Left ventricle myocardium inferior (tissue), 1 donor: ENCODE measurements around the gene ORM2. TPM values are rescaled to one million over a fixed set of nuclear protein-coding genes. Genes with fewer than 3 reads are reported as not detected.

Source experiments
- DNase-seq: peaks from one replicate; pipeline ENCODE4 v3.0.0-alpha.2; 2020
- H3K27ac ChIP-seq: fragments of 200-600 bp; replicated peaks from 2 replicates; pipeline ENCODE4 v1.8.0; 2021
- H3K27me3 ChIP-seq: fragments of 200-600 bp; 2 replicates; pipeline ENCODE4 v1.8.0; 2021; ENCODE audit warnings: low read depth
- H3K36me3 ChIP-seq: fragments of 200-600 bp; 2 replicates; pipeline ENCODE4 v1.8.0; 2021
- H3K4me1 ChIP-seq: fragments of 200-600 bp; 2 replicates; pipeline ENCODE4 v1.8.0; 2021
- H3K4me3 ChIP-seq: fragments of 200-600 bp; 2 replicates; pipeline ENCODE4 v1.8.0; 2021; ENCODE audit warnings: mild to moderate bottlenecking, moderate library complexity
- H3K9me3 ChIP-seq: fragments of 200-600 bp; replicated peaks from 2 replicates; pipeline ENCODE4 v1.8.0; 2021
- CTCF ChIP-seq: fragments of 200-600 bp; IDR thresholded peaks from 2 replicates; pipeline ENCODE4 v1.8.0; 2021; ENCODE audit warnings: antibody characterized with exemption, mild to moderate bottlenecking, borderline replicate concordance
- intact Hi-C: fragments of 100-400 bp; cut with micrococcal nuclease; formaldehyde crosslinking; loops from one replicate; pipeline ENCODE4 v1.11.0; 2022
- total RNA-seq: library from RNA; stranded (reverse); fragmentation: NEBNext Ultra II Directional; extraction: Animal tissue kit (Norgen Biotek cat#: 25700); gene quantifications from one replicate; pipeline ENCODE4 v1.2.1, GENCODE V29; 2021
- donor health status: DM: no; HTN: yes; CAD: no; lungs with severe emphysema.

Gene ORM2
- total RNA-seq, 1 donor from 2014 or later: not detected

GRCh38 chr9:114367366-114367765, 37.7 kb downstream of the ORM2 start:
- DNase-seq: no peak
- Histone ChIP-seq H3K4me3 (no peak overlapping the region), H3K27me3 (no peaks in the 10 kb centered on the region), H3K4me1 (peaks cover 20% of the 10 kb centered on the region), H3K9me3 (no peaks in the 10 kb centered on the region), H3K27ac (no peak overlapping the region), H3K36me3 (peaks cover 46% of the 10 kb centered on the region)
- TF ChIP-seq CTCF: no peak
- intact Hi-C loops: no loop called here

- DNase-seq: no peak
- Histone ChIP-seq H3K27ac (no peak overlapping the region), H3K27me3 (no peaks in the 10 kb centered on the region), H3K4me1 (peaks cover 26% of the 10 kb centered on the region), H3K36me3 (peaks cover 41% of the 10 kb centered on the region), H3K4me3 (no peak overlapping the region), H3K9me3 (no peaks in the 10 kb centered on the region)
- no peak for TF ChIP-seq CTCF
- intact Hi-C loops: no loop called here
Observed at GRCh38 chr9:114367772-114368569, 38.3 kb downstream of the ORM2 start.

- Histone ChIP-seq H3K27me3 (no peaks in the 10 kb centered on the region), H3K9me3 (no peaks in the 10 kb centered on the region), H3K4me1 (peaks cover 29% of the 10 kb centered on the region), H3K27ac (no peak overlapping the region), H3K4me3 (no peak overlapping the region), H3K36me3 (peaks cover 36% of the 10 kb centered on the region)
- TF ChIP-seq CTCF: no peak
- intact Hi-C loops: no loop called here
- DNase-seq: no peak
Observed at GRCh38 chr9:114369216-114370130, 39.8 kb downstream of the ORM2 start.

- H3K4me1 ChIP-seq: peaks cover 29% of the 10 kb centered on the region
- peaks cover 31% of the 10 kb centered on the region for H3K36me3 ChIP-seq
- intact Hi-C loops: no loop called here
- H3K27me3 ChIP-seq: no peaks in the 10 kb centered on the region
- TF ChIP-seq CTCF: no peak
- no peak overlapping the region for H3K4me3 ChIP-seq
- no peak overlapping the region for H3K27ac ChIP-seq
- DNase-seq: no peak
- no peaks in the 10 kb centered on the region for H3K9me3 ChIP-seq
Observed at GRCh38 chr9:114370251-114370967, 40.7 kb downstream of the ORM2 start.

- Histone ChIP-seq H3K27me3 (no peaks in the 10 kb centered on the region), H3K4me1 (peaks cover 25% of the 10 kb centered on the region), H3K27ac (no peak overlapping the region), H3K4me3 (no peak overlapping the region), H3K9me3 (no peaks in the 10 kb centered on the region), H3K36me3 (peaks cover 31% of the 10 kb centered on the region)
- intact Hi-C loops: no loop called here
- TF ChIP-seq CTCF: no peak
- no peak for DNase-seq
Observed at GRCh38 chr9:114370968-114371320, 41.3 kb downstream of the ORM2 start.
